RCC 7860 (cell line): ENCODE data around the gene NEAT1.

Source experiments
- DNase-seq: peaks from one replicate; pipeline ENCODE4 v3.0.0-alpha.2; 2015; ENCODE audit warnings: low spot score
- FAIRE-seq: peaks from 2 replicates; lab custom pipeline; 2012; peaks lifted over from hg19 to GRCh38; lab: Jason Lieb, UNC

Gene NEAT1

GRCh38 chr11:65432686-65433582, 10.3 kb downstream of the NEAT1 start:
- DNase-seq (peak; percentile 37), FAIRE-seq (peak; percentile 40)

- FAIRE-seq (no peak), DNase-seq (no peak)
These were observed 11.1 kb downstream of the NEAT1 start for GRCh38 chr11:65433657-65434056.

GRCh38 chr11:65434057-65434666, 11.6 kb downstream of the NEAT1 start:
- no peak for FAIRE-seq
- DNase-seq, result no peak

- FAIRE-seq (no peak), DNase-seq (no peak)
These were observed 12.2 kb downstream of the NEAT1 start for GRCh38 chr11:65434667-65435410.

- DNase-seq (no peak), FAIRE-seq (no peak)
These were observed 12.9 kb downstream of the NEAT1 start for GRCh38 chr11:65435411-65435931.

GRCh38 chr11:65435981-65436411, 13.4 kb downstream of the NEAT1 start:
- FAIRE-seq, result no peak
- DNase-seq, result no peak

GRCh38 chr11:65436412-65437032, 13.9 kb downstream of the NEAT1 start:
- FAIRE-seq (no peak), DNase-seq (no peak)

- DNase-seq, result no peak
- no peak for FAIRE-seq
These were observed 15.0 kb downstream of the NEAT1 start for GRCh38 chr11:65437436-65438227.

- FAIRE-seq, result no peak
- DNase-seq, result no peak
These were observed 15.9 kb downstream of the NEAT1 start for GRCh38 chr11:65438257-65439151.

GRCh38 chr11:65439331-65440181, 17.0 kb downstream of the NEAT1 start:
- FAIRE-seq, result no peak
- no peak for DNase-seq

GRCh38 chr11:65440831-65441499, 18.4 kb downstream of the NEAT1 start:
- FAIRE-seq, result no peak
- DNase-seq, result no peak

GRCh38 chr11:65442842-65443331, 20.3 kb downstream of the NEAT1 start:
- no peak for FAIRE-seq
- DNase-seq, result no peak

GRCh38 chr11:65444314-65445051, 21.9 kb downstream of the NEAT1 start:
- FAIRE-seq (no peak), DNase-seq (no peak)

- no peak for FAIRE-seq
- DNase-seq, result peak; percentile 6
These were observed 22.6 kb downstream of the NEAT1 start for GRCh38 chr11:65445101-65445603.

GRCh38 chr11:65445604-65446445, 23.2 kb downstream of the NEAT1 start:
- no peak for FAIRE-seq
- peak; percentile 9 for DNase-seq
